A673 (cell line): Measurements from ENCODE around the gene HOMER2. TPM values are rescaled to one million over a fixed set of nuclear protein-coding genes. Genes with fewer than 3 reads are reported as not detected.

ENCODE experiments used
- BruUV-seq: library from RNA; stranded (reverse); fragments of 400-500 nt; replicated peaks from 2 replicates; lab custom pipeline; 2021; lab: Mats Ljungman, UMichigan
- CTCF ChIA-PET: fragments of 300-600 bp; sonication (Branson Sonifier 250); formaldehyde crosslinking; loops from one replicate; lab custom pipeline; 2022; ENCODE audit warnings: antibody characterized with exemption; lab: Charles Lee
- POLR2A ChIA-PET: fragments of 300-600 bp; sonication (Branson Sonifier 250); formaldehyde crosslinking; loops from one replicate; lab custom pipeline; 2022; ENCODE audit warnings: antibody characterized with exemption; ENCODE audit not compliant: low non-redundant PET; lab: Charles Lee
- DNase-seq: peaks from one replicate; pipeline ENCODE4 v3.0.0-alpha.2; 2015; ENCODE audit warnings: low spot score
- H3K27ac ChIP-seq: fragments of 200-600 bp; sonication (generic); 2 replicates; pipeline ENCODE4 v1.5.1; 2016; ENCODE audit warnings: mixed run types, low read depth, mild to moderate bottlenecking, mixed read lengths, antibody characterized with exemption, low read length; ENCODE audit not compliant: poor library complexity, severe bottlenecking
- H3K27me3 ChIP-seq: fragments of 200-600 bp; sonication (generic); replicated peaks from 2 replicates; pipeline ENCODE4 v1.6.1; 2017; ENCODE audit warnings: mixed run types, low read depth, mild to moderate bottlenecking, mixed read lengths, antibody characterized with exemption, low read length; ENCODE audit not compliant: insufficient read depth, poor library complexity
- H3K36me3 ChIP-seq: fragments of 200-600 bp; sonication (generic); 2 replicates; pipeline ENCODE4 v1.6.1; 2016; ENCODE audit warnings: mixed run types, mild to moderate bottlenecking, mixed read lengths, antibody characterized with exemption, low read length; ENCODE audit not compliant: insufficient read depth, poor library complexity, severe bottlenecking
- H3K4me1 ChIP-seq: fragments of 200-600 bp; sonication (generic); 2 replicates; pipeline ENCODE4 v1.6.1; 2017; ENCODE audit warnings: mixed run types, mild to moderate bottlenecking, mixed read lengths, antibody characterized with exemption, low read length; ENCODE audit not compliant: insufficient read depth, poor library complexity, severe bottlenecking
- H3K4me3 ChIP-seq: fragments of 200-600 bp; sonication (generic); 2 replicates; pipeline ENCODE4 v1.5.1; 2016; ENCODE audit warnings: low read depth, mixed run types, mild to moderate bottlenecking, mixed read lengths, low read length; ENCODE audit not compliant: poor library complexity, severe bottlenecking
- H3K9me3 ChIP-seq: fragments of 200-600 bp; sonication (generic); 2 replicates; pipeline ENCODE4 v1.6.1; 2016; ENCODE audit warnings: mixed run types, low read depth, mild to moderate bottlenecking, mixed read lengths, antibody characterized with exemption, low read length; ENCODE audit not compliant: poor library complexity, severe bottlenecking
- CTCF ChIP-seq: fragments of 300-800, 200-600 bp; sonication (generic); conservative IDR thresholded peaks from 2 replicates; pipeline ENCODE4 v1.5.1; 2017; ENCODE audit warnings: low read depth, mild to moderate bottlenecking, antibody characterized with exemption, low read length, moderate library complexity, mixed read lengths
- EZH2 ChIP-seq: fragments of 200-600 bp; sonication (generic); IDR thresholded peaks from 2 replicates; pipeline ENCODE4 v1.6.1; 2017; ENCODE audit warnings: borderline replicate concordance, low read depth, mild to moderate bottlenecking, mixed read lengths, antibody characterized with exemption, low read length; ENCODE audit not compliant: poor library complexity, severe bottlenecking
- intact Hi-C: fragments of 100-400 bp; cut with micrococcal nuclease; formaldehyde crosslinking; loops from one replicate; pipeline ENCODE4 v1.10.0; 2022; ENCODE audit not compliant: unreplicated experiment
- total RNA-seq: library from RNA; stranded (reverse); gene quantifications from 2 replicates; pipeline ENCODE4 v1.2.3, GENCODE V29; 2021

HOMER2 gene
- total RNA-seq, 1 experiment from 2014 or later = 6.7 TPM

- CTCF ChIA-PET = no interaction called here
- H3K9me3 ChIP-seq = no peaks in the 10 kb centered on the region
- H3K27ac ChIP-seq = no peak overlapping the region
- TF ChIP-seq CTCF (no peak), EZH2 (no peak)
- intact Hi-C loops = no loop called here
- H3K27me3 ChIP-seq = no peaks in the 10 kb centered on the region
- BruUV-seq = no TSS peak
- DNase-seq = no peak
- no peaks in the 10 kb centered on the region for H3K36me3 ChIP-seq
- no peak overlapping the region for H3K4me3 ChIP-seq
- POLR2A ChIA-PET = no interaction called here
- no peaks in the 10 kb centered on the region for H3K4me1 ChIP-seq
Measured at GRCh38 chr15:82969353-82969752, 16.8 kb upstream of the HOMER2 start.

- ChIA-PET POLR2A (no interaction called here), CTCF (no interaction called here)
- intact Hi-C loops = no loop called here
- Histone ChIP-seq H3K27ac (no peak overlapping the region), H3K36me3 (no peaks in the 10 kb centered on the region), H3K4me1 (no peaks in the 10 kb centered on the region), H3K27me3 (no peaks in the 10 kb centered on the region), H3K4me3 (no peak overlapping the region), H3K9me3 (no peaks in the 10 kb centered on the region)
- BruUV-seq = no TSS peak
- DNase-seq = no peak
- TF ChIP-seq CTCF (no peak), EZH2 (no peak)
Measured at GRCh38 chr15:82968066-82968465, 15.5 kb upstream of the HOMER2 start.

- no TSS peak for BruUV-seq
- TF ChIP-seq CTCF = no peak
- TF ChIP-seq EZH2 = no peak
- no peaks in the 10 kb centered on the region for H3K27me3 ChIP-seq
- H3K9me3 ChIP-seq = no peaks in the 10 kb centered on the region
- ChIA-PET CTCF (no interaction called here), POLR2A (no interaction called here)
- intact Hi-C loops = no loop called here
- H3K36me3 ChIP-seq = no peaks in the 10 kb centered on the region
- no peak overlapping the region for H3K4me3 ChIP-seq
- H3K4me1 ChIP-seq = no peaks in the 10 kb centered on the region
- no peak overlapping the region for H3K27ac ChIP-seq
- DNase-seq = no peak
Measured at GRCh38 chr15:82966671-82967071, 14.2 kb upstream of the HOMER2 start.
